Trophoblast cell (in vitro differentiated cells and primary cell): Measurements from ENCODE around the gene DIS3L2.

Experiments used
- DNase-seq, 2 donors: peaks; one replicate each; pipeline ENCODE4 v3.0.0-alpha.2; 2016
- H2AFZ ChIP-seq: 2 replicates; pipeline ENCODE4 v1.6.1; 2013; ENCODE audit warnings: low read length, moderate library complexity, mild to moderate bottlenecking; ENCODE audit not compliant: insufficient read depth, poor library complexity
- H2AK5ac ChIP-seq: 2 replicates; pipeline ENCODE4 v1.6.1; 2013; ENCODE audit warnings: mild to moderate bottlenecking, low read length
- H2BK120ac ChIP-seq: 2 replicates; pipeline ENCODE4 v1.6.1; 2013; ENCODE audit warnings: low read length, mild to moderate bottlenecking, moderate library complexity; ENCODE audit not compliant: insufficient read depth, poor library complexity
- H2BK12ac ChIP-seq: 2 replicates; pipeline ENCODE4 v1.6.1; 2013; ENCODE audit warnings: mild to moderate bottlenecking, low read length, moderate library complexity
- H2BK5ac ChIP-seq: 2 replicates; pipeline ENCODE4 v1.6.1; 2013; ENCODE audit warnings: low read length, low read depth, moderate library complexity, mild to moderate bottlenecking; ENCODE audit not compliant: poor library complexity
- H3K14ac ChIP-seq: 2 replicates; pipeline ENCODE4 v1.6.1; 2013; ENCODE audit warnings: mild to moderate bottlenecking, low read length
- H3K18ac ChIP-seq: 2 replicates; pipeline ENCODE4 v1.6.1; 2013; ENCODE audit warnings: mild to moderate bottlenecking, low read length
- H3K23ac ChIP-seq: 2 replicates; pipeline ENCODE4 v1.6.1; 2013; ENCODE audit warnings: low read length
- H3K27ac ChIP-seq: 2 replicates; pipeline ENCODE4 v1.5.1; 2013; ENCODE audit warnings: low read depth, mild to moderate bottlenecking, inconsistent platforms, low read length, moderate library complexity
- H3K27me3 ChIP-seq: 2 replicates; pipeline ENCODE4 v1.6.1; 2013; ENCODE audit warnings: inconsistent platforms, mild to moderate bottlenecking, low read length, moderate library complexity; ENCODE audit not compliant: insufficient read depth
- H3K36me3 ChIP-seq, 2 experiments: 1 replicate in 1 of 2; 2 replicates in 1 of 2; pipeline ENCODE4 v1.6.1; 2013; ENCODE audit warnings: low read length in 2 of 2, mild to moderate bottlenecking in 2 of 2, moderate library complexity in 1 of 2; ENCODE audit not compliant: insufficient read depth in 2 of 2, control insufficient read depth in 1 of 2
- H3K4ac ChIP-seq: 2 replicates; pipeline ENCODE4 v1.6.1; 2013; ENCODE audit warnings: low read depth, mild to moderate bottlenecking, low read length, moderate library complexity
- H3K4me1 ChIP-seq, 2 experiments: 1 replicate in 1 of 2; 2 replicates in 1 of 2; pipeline ENCODE4 v1.6.1; 2013; ENCODE audit warnings: low read length in 2 of 2, mild to moderate bottlenecking in 2 of 2, moderate library complexity in 1 of 2; ENCODE audit not compliant: insufficient read depth in 2 of 2, control insufficient read depth in 1 of 2
- H3K4me2 ChIP-seq: 2 replicates; pipeline ENCODE4 v1.6.1; 2013; ENCODE audit warnings: inconsistent platforms, mild to moderate bottlenecking, low read length, moderate library complexity
- H3K4me3 ChIP-seq: 2 replicates; pipeline ENCODE4 v1.5.1; 2013; ENCODE audit warnings: mild to moderate bottlenecking, low read depth, low read length, inconsistent platforms
- H3K79me1 ChIP-seq: one replicate; pipeline ENCODE4 v1.6.1; 2013; ENCODE audit warnings: low read length
- H3K79me2 ChIP-seq: 2 replicates; pipeline ENCODE4 v1.6.1; 2013; ENCODE audit warnings: low read length, mild to moderate bottlenecking; ENCODE audit not compliant: control insufficient read depth, insufficient read depth, poor library complexity
- H3K9ac ChIP-seq: 2 replicates; pipeline ENCODE4 v1.6.1; 2013; ENCODE audit warnings: mild to moderate bottlenecking, low read length
- H3K9me3 ChIP-seq: 2 replicates; pipeline ENCODE4 v1.6.1; 2013; ENCODE audit warnings: low read depth, mild to moderate bottlenecking, control low read depth, inconsistent platforms, low read length; ENCODE audit not compliant: insufficient read depth
- H4K12ac ChIP-seq: 2 replicates; pipeline ENCODE4 v1.6.1; 2013; ENCODE audit warnings: low read depth, mild to moderate bottlenecking, low read length, moderate library complexity
- H4K8ac ChIP-seq: 2 replicates; pipeline ENCODE4 v1.6.1; 2013; ENCODE audit warnings: low read depth, mild to moderate bottlenecking, low read length, moderate library complexity
- H4K91ac ChIP-seq: one replicate; pipeline ENCODE4 v1.6.1; 2013; ENCODE audit warnings: low read depth, mild to moderate bottlenecking, low read length, moderate library complexity
- WGBS: extraction: QIAGEN DNeasy Blood & Tissue Kit; methylation state at CpG from one replicate; pipeline ENCODE4 v1.1.7; 2013; ENCODE audit warnings: missing lambda C conversion rate; ENCODE audit not compliant: insufficient read length, insufficient coverage; ENCODE audit errors: extremely low coverage; 5-methylcytosine and 5-hydroxymethylcytosine counted together

The DIS3L2 gene

GRCh38 chr2:231922311-231923009 is 39.1 kb upstream of the DIS3L2 start:
- H3K23ac ChIP-seq = no peak overlapping the region
- H2AFZ ChIP-seq = no peak overlapping the region
- H4K91ac ChIP-seq = no peak overlapping the region
- no peak overlapping the region for H3K9ac ChIP-seq
- H4K8ac ChIP-seq = no peak overlapping the region
- no peak overlapping the region for H3K27ac ChIP-seq
- WGBS = no CpG with 5 or more reads among the region's 15 CpGs
- H2AK5ac ChIP-seq = no peak overlapping the region
- H3K79me1 ChIP-seq = no peaks in the 10 kb centered on the region
- H3K4me2 ChIP-seq = no peak overlapping the region
- no peaks in the 10 kb centered on the region for H3K36me3 ChIP-seq
- no peaks in the 10 kb centered on the region for H3K79me2 ChIP-seq
- no peak overlapping the region for H2BK120ac ChIP-seq
- H2BK5ac ChIP-seq = no peak overlapping the region
- no peak overlapping the region for H3K14ac ChIP-seq
- no peak overlapping the region for H3K4me3 ChIP-seq
- no peak overlapping the region for H4K12ac ChIP-seq
- H2BK12ac ChIP-seq = no peak overlapping the region
- H3K27me3 ChIP-seq = peaks cover 26% of the 10 kb centered on the region
- H3K4me1 ChIP-seq = peaks cover 11 to 18% of the 10 kb centered on the region in 2 experiments
- H3K9me3 ChIP-seq = peaks cover 3% of the 10 kb centered on the region
- DNase-seq = no peak
- no peak overlapping the region for H3K4ac ChIP-seq
- no peak overlapping the region for H3K18ac ChIP-seq

DNA sequence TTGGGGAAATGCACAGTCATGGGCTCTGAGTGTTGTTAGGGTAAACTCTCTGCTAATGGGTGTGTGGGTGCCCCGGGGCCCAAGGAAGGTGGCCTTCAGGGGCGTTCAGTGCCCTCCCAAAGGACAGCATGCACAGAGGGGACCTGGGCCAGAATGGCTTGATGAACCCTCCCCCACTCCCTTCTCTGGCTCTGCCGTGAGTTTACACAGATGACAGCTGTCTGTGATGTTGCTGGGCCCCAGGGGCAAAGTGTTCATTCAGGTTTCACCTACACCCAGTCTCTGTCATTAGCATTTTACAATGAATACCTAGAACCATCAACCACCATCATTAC is 38.5 kb upstream of the DIS3L2 start:
- no peak overlapping the region for H3K4ac ChIP-seq
- peaks cover 3% of the 10 kb centered on the region for H3K9me3 ChIP-seq
- no peak overlapping the region for H4K8ac ChIP-seq
- no peak overlapping the region for H2AFZ ChIP-seq
- DNase-seq = no peak
- no peak overlapping the region for H3K18ac ChIP-seq
- H3K4me1 ChIP-seq = peaks cover 11 to 18% of the 10 kb centered on the region in 2 experiments
- no peak overlapping the region for H2BK120ac ChIP-seq
- H3K9ac ChIP-seq = no peak overlapping the region
- H2BK5ac ChIP-seq = no peak overlapping the region
- H3K79me1 ChIP-seq = no peaks in the 10 kb centered on the region
- H3K14ac ChIP-seq = no peak overlapping the region
- H3K27ac ChIP-seq = no peak overlapping the region
- peaks cover 31% of the 10 kb centered on the region for H3K27me3 ChIP-seq
- no peak overlapping the region for H4K91ac ChIP-seq
- H2AK5ac ChIP-seq = no peak overlapping the region
- H4K12ac ChIP-seq = no peak overlapping the region
- no peaks in the 10 kb centered on the region for H3K36me3 ChIP-seq
- H3K79me2 ChIP-seq = no peaks in the 10 kb centered on the region
- no peak overlapping the region for H2BK12ac ChIP-seq
- no peak overlapping the region for H3K4me2 ChIP-seq
- H3K23ac ChIP-seq = no peak overlapping the region
- H3K4me3 ChIP-seq = no peak overlapping the region
- no CpG with 5 or more reads among the region's 3 CpGs for WGBS

GRCh38 chr2:231923951-231924888 is 37.3 kb upstream of the DIS3L2 start:
- Histone ChIP-seq H3K14ac (no peak overlapping the region), H3K18ac (no peak overlapping the region), H2AK5ac (no peak overlapping the region), H4K8ac (no peak overlapping the region), H3K9ac (no peak overlapping the region), H3K4me3 (no peak overlapping the region), H3K9me3 (peaks cover 3% of the 10 kb centered on the region), H2BK5ac (no peak overlapping the region), H2AFZ (no peak overlapping the region), H2BK12ac (no peak overlapping the region), H3K27me3 (peaks cover 37% of the 10 kb centered on the region), H3K4me1 (peaks cover 11 to 18% of the 10 kb centered on the region in 2 experiments), H3K23ac (no peak overlapping the region), H3K79me1 (no peaks in the 10 kb centered on the region), H2BK120ac (no peak overlapping the region), H3K36me3 (no peaks in the 10 kb centered on the region), H3K79me2 (no peaks in the 10 kb centered on the region), H4K12ac (no peak overlapping the region), H3K4me2 (no peak overlapping the region), H3K4ac (no peak overlapping the region), H4K91ac (no peak overlapping the region), H3K27ac (no peak overlapping the region)
- WGBS = no CpG with 5 or more reads among the region's 24 CpGs
- DNase-seq = no peak

- H3K4me2 ChIP-seq = no peak overlapping the region
- no peak overlapping the region for H2AFZ ChIP-seq
- H3K79me1 ChIP-seq = no peaks in the 10 kb centered on the region
- no peaks in the 10 kb centered on the region for H3K36me3 ChIP-seq
- H3K18ac ChIP-seq = no peak overlapping the region
- H3K9ac ChIP-seq = no peak overlapping the region
- H3K4me3 ChIP-seq = no peak overlapping the region
- H2BK120ac ChIP-seq = no peak overlapping the region
- H2BK5ac ChIP-seq = no peak overlapping the region
- WGBS = no CpG with 5 or more reads among the region's 8 CpGs
- peaks cover 11 to 18% of the 10 kb centered on the region in 2 experiments for H3K4me1 ChIP-seq
- H4K8ac ChIP-seq = no peak overlapping the region
- no peak overlapping the region for H2BK12ac ChIP-seq
- peaks cover 37% of the 10 kb centered on the region for H3K27me3 ChIP-seq
- H3K79me2 ChIP-seq = no peaks in the 10 kb centered on the region
- peaks cover 3% of the 10 kb centered on the region for H3K9me3 ChIP-seq
- no peak overlapping the region for H3K27ac ChIP-seq
- no peak overlapping the region for H3K4ac ChIP-seq
- no peak overlapping the region for H3K23ac ChIP-seq
- no peak overlapping the region for H3K14ac ChIP-seq
- no peak for DNase-seq
- H2AK5ac ChIP-seq = no peak overlapping the region
- H4K91ac ChIP-seq = no peak overlapping the region
- H4K12ac ChIP-seq = no peak overlapping the region
Measured at GRCh38 chr2:231924889-231925275, 36.6 kb upstream of the DIS3L2 start.
